A549 (cell line): ENCODE data around the gene VDAC2. TPM values are rescaled to one million over a fixed set of nuclear protein-coding genes. Genes with fewer than 3 reads are reported as not detected.

Experiments
- ATAC-seq, 2 experiments: fragments of 200-7000 bp in 1 of 2; fragments of >200 bp in 1 of 2; cut with Nextera tagmentation in 1 of 2; cut with Tn5 transposase in 1 of 2; 3 replicates each; pipeline versions ENCODE4 v1.8.0 to v1.9.1; 2018 to 2020; ENCODE audit warnings: mild to moderate bottlenecking in 1 of 2, moderate library complexity in 1 of 2
- CTCF ChIA-PET: fragments of 300-600 bp; sonication (Branson Sonifier 250); formaldehyde crosslinking; extraction: SDS; loops from one replicate; lab custom pipeline; 2021; ENCODE audit warnings: antibody characterized with exemption, inconsistent platforms; lab: Yijun Ruan, JAX
- POLR2A ChIA-PET: fragments of 350-600 bp; formaldehyde crosslinking; extraction: SDS; loops from one replicate; lab custom pipeline; 2021; ENCODE audit warnings: antibody characterized with exemption, inconsistent platforms; lab: Yijun Ruan, JAX
- DNase-seq, 2 experiments: peaks; one replicate each; pipeline versions ENCODE4 v3.0.0 to v3.0.0-alpha.2; 2011 to 2016; ENCODE audit warnings: low read depth in 1 of 2, low spot score in 1 of 2
- FAIRE-seq: peaks from 2 replicates; lab custom pipeline; 2011; peaks lifted over from hg19 to GRCh38; lab: Jason Lieb, UNC
- H3K27ac ChIP-seq, 2 experiments: fragments of >200 bp; sonication (Bioruptor Twin); formaldehyde crosslinking; 3 replicates each; pipeline ENCODE4 v1.5.1; 2016 to 2017
- H3K4me1 ChIP-seq: fragments of >200 bp; sonication (Bioruptor Twin); formaldehyde crosslinking; 3 replicates; pipeline ENCODE4 v1.6.1; 2016
- H3K4me2 ChIP-seq: fragments of >200 bp; sonication (Bioruptor Twin); formaldehyde crosslinking; 3 replicates; pipeline ENCODE4 v1.6.1; 2016
- H3K4me3 ChIP-seq: fragments of >200 bp; sonication (Bioruptor Twin); formaldehyde crosslinking; 3 replicates; pipeline ENCODE4 v1.5.1; 2016
- H3K9me3 ChIP-seq: fragments of >200 bp; sonication (Bioruptor Twin); formaldehyde crosslinking; 3 replicates; pipeline ENCODE4 v1.6.1; 2016
- CHD2 ChIP-seq: fragments of 150-350 bp; IDR thresholded peaks from 2 replicates; pipeline ENCODE4 v1.6.1; 2014; ENCODE audit warnings: low read length; ENCODE audit not compliant: partially characterized antibody
- EHMT2 ChIP-seq: fragments of 200-600 bp; sonication (generic); IDR thresholded peaks from 2 replicates; pipeline ENCODE4 v1.6.1; 2016; ENCODE audit warnings: antibody characterized with exemption, low read depth, mild to moderate bottlenecking, moderate library complexity
- EP300 ChIP-seq, 2 experiments: fragments of >200 bp; sonication (Bioruptor Twin); formaldehyde crosslinking; IDR thresholded peaks; 2 replicates in 1 of 2; 3 replicates in 1 of 2; pipeline ENCODE4 v1.6.1; 2016 to 2017
- ESRRA ChIP-seq: fragments of 150-350 bp; IDR thresholded peaks from 2 replicates; pipeline ENCODE4 v1.6.1; 2014; ENCODE audit warnings: mild to moderate bottlenecking, low read length, borderline replicate concordance
- FOSB ChIP-seq: fragments of 250-450 bp; sonication (Bioruptor Pico); IDR thresholded peaks from 2 replicates; pipeline ENCODE4 v1.5.0; 2020; ENCODE audit warnings: mild to moderate bottlenecking, moderate library complexity
- FOXS1 ChIP-seq: fragments of 250-450 bp; sonication (Bioruptor Pico); IDR thresholded peaks from 2 replicates; pipeline ENCODE4 v1.5.0; 2020; ENCODE audit warnings: mild to moderate bottlenecking, moderate library complexity
- KDM1A ChIP-seq: fragments of 200-600 bp; sonication (generic); IDR thresholded peaks from 2 replicates; pipeline ENCODE4 v1.6.1; 2016; ENCODE audit warnings: low read depth, mild to moderate bottlenecking
- RARB ChIP-seq: fragments of 250-450 bp; sonication (Bioruptor Pico); IDR thresholded peaks from 2 replicates; pipeline ENCODE4 v1.8.0; 2021; ENCODE audit warnings: mild to moderate bottlenecking, moderate library complexity
- RFX5 ChIP-seq: fragments of 450-650 bp; IDR thresholded peaks from 2 replicates; pipeline ENCODE4 v1.7.1; 2014; ENCODE audit warnings: antibody characterized with exemption, mild to moderate bottlenecking, moderate library complexity
- RNF2 ChIP-seq: fragments of 200-600 bp; sonication (generic); IDR thresholded peaks from 2 replicates; pipeline ENCODE4 v1.6.1; 2016; ENCODE audit warnings: low read depth, mild to moderate bottlenecking, antibody characterized with exemption, moderate library complexity, borderline replicate concordance
- SREBF2 ChIP-seq: fragments of 450-650 bp; IDR thresholded peaks from 2 replicates; pipeline ENCODE4 v1.6.1; 2014; ENCODE audit warnings: mild to moderate bottlenecking, moderate library complexity
- TP53 ChIP-seq: fragments of 250-450 bp; sonication (Bioruptor Pico); IDR thresholded peaks from 2 replicates; pipeline ENCODE4 v1.5.0; 2021; ENCODE audit warnings: mild to moderate bottlenecking, moderate library complexity
- ZC3H11A ChIP-seq: fragments of 450-650 bp; IDR thresholded peaks from 2 replicates; pipeline ENCODE4 v1.6.1; 2014; ENCODE audit warnings: antibody characterized with exemption, mild to moderate bottlenecking
- ZNF302 ChIP-seq: fragments of 250-450 bp; sonication (Bioruptor Pico); IDR thresholded peaks from 2 replicates; pipeline ENCODE4 v1.9.0; 2021; ENCODE audit warnings: inconsistent platforms, mild to moderate bottlenecking, moderate library complexity
- WGBS: methylation state at CpG from one replicate; pipeline ENCODE4 v1.1.6; 2017; ENCODE audit errors: missing lambda C conversion rate; 5-methylcytosine and 5-hydroxymethylcytosine counted together
- polyA plus RNA-seq, 4 experiments: library from polyadenylated mRNA; depleted of rRNA in 3 of 4; stranded (reverse); fragments of >200 nt; fragmentation: RNase III in 1 of 4; extraction: RNeasy Plus Mini Kit Qiagen cat#74134 plus additional on column Dnase treatment in 1 of 4; gene quantifications; 2 replicates in 3 of 4; 3 replicates in 1 of 4; pipeline ENCODE4 v1.2.3, GENCODE V29; 2011 to 2017
- small RNA-seq, 6 experiments: library from RNA; depleted of rRNA; stranded (forward); fragments of <200 nt; gene quantifications; one replicate each; pipeline ENCODE3, GENCODE V24; 2012
- TF ChIP-seq, protein P1 (sequence below): fragments of 200-600 bp; sonication (generic); IDR thresholded peaks from 2 replicates; pipeline ENCODE4 v1.6.1; 2016; ENCODE audit warnings: antibody characterized with exemption, mild to moderate bottlenecking, moderate library complexity
- TF ChIP-seq, protein P2 (sequence below): fragments of >200 bp; sonication (Bioruptor Twin); formaldehyde crosslinking; IDR thresholded peaks from 2 replicates; pipeline ENCODE4 v1.6.1; 2016

Gene VDAC2
- polyA plus RNA-seq, 2 of the 4 experiments (the other 2 are of a cell fraction) = 273 to 285 TPM

DNA sequence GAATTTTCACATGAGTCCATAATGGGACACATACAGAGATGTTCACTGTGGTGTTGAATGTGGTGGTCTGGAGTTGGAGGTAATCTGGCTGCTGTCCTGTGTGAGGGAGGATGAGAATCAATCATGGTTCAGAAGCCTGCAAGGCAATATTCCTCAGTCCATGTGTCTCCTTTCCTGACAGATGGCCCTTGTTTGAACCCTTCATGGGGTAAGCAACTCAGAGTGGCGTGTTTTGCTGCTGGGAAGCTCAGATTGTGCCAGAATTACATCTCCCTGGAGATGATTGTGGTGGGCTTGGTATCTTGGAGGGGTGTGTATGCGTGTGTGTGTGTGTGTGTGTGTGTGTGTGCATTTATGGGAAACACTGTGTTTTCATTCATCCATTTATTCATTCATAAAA is 69.6 kb downstream of the VDAC2 start:
- H3K4me2 ChIP-seq = no peak overlapping the region
- no peak overlapping the region for H3K4me3 ChIP-seq
- CTCF ChIA-PET = interaction anchor here (0.6 to 1.0 kb wide), 2 partner anchors 11 to 1206 kb away, joined by 3 read pairs; no protein-coding TSS in a partner anchor
- no peak overlapping the region for H3K27ac ChIP-seq
- TF ChIP-seq RARB (CRISPR knock-in tag) (no peak), KDM1A (no peak), CHD2 (no peak), SREBF2 (no peak), ZC3H11A (no peak), EHMT2 (no peak), RNF2 (no peak), EP300 (IDR thresholded peaks at IDR 0.05) (no peak), RFX5 (no peak), FOSB (CRISPR knock-in tag) (no peak), FOXS1 (no peak), TP53 (no peak), ESRRA (no peak), ZNF302 (CRISPR knock-in tag) (no peak)
- TF ChIP-seq, protein P1, sequence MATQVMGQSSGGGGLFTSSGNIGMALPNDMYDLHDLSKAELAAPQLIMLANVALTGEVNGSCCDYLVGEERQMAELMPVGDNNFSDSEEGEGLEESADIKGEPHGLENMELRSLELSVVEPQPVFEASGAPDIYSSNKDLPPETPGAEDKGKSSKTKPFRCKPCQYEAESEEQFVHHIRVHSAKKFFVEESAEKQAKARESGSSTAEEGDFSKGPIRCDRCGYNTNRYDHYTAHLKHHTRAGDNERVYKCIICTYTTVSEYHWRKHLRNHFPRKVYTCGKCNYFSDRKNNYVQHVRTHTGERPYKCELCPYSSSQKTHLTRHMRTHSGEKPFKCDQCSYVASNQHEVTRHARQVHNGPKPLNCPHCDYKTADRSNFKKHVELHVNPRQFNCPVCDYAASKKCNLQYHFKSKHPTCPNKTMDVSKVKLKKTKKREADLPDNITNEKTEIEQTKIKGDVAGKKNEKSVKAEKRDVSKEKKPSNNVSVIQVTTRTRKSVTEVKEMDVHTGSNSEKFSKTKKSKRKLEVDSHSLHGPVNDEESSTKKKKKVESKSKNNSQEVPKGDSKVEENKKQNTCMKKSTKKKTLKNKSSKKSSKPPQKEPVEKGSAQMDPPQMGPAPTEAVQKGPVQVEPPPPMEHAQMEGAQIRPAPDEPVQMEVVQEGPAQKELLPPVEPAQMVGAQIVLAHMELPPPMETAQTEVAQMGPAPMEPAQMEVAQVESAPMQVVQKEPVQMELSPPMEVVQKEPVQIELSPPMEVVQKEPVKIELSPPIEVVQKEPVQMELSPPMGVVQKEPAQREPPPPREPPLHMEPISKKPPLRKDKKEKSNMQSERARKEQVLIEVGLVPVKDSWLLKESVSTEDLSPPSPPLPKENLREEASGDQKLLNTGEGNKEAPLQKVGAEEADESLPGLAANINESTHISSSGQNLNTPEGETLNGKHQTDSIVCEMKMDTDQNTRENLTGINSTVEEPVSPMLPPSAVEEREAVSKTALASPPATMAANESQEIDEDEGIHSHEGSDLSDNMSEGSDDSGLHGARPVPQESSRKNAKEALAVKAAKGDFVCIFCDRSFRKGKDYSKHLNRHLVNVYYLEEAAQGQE = no peak
- TF ChIP-seq, protein P2, sequence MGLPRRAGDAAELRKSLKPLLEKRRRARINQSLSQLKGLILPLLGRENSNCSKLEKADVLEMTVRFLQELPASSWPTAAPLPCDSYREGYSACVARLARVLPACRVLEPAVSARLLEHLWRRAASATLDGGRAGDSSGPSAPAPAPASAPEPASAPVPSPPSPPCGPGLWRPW = no peak
- no peak for FAIRE-seq
- 23% methylated on average over 2 of the region's 2 CpGs for WGBS
- ATAC-seq = no peak
- POLR2A ChIA-PET = no interaction called here
- H3K4me1 ChIP-seq = no peaks in the 10 kb centered on the region
- no peaks in the 10 kb centered on the region for H3K9me3 ChIP-seq
- DNase-seq = no peak

Small RNAs within 50 kb of the gene (small RNA-seq; reads per million reads assigned to genes)
- 0 reads per million in 6 experiments for gene HMGA1P5
- 0 reads per million in 6 experiments for gene RPL39P25

Other genes with a start within 250 kb of the VDAC2 start
- gene SAMD8, start 99.1 kb upstream of the VDAC2 start, polyA plus RNA-seq (2011; rRNA removed) = 27.9 and 33.3 TPM in 2 replicates
- 9.8 to 11.0 TPM (median 10.9 TPM) in 3 replicates for gene SAMD8, start 99.1 kb upstream of the VDAC2 start, polyA plus RNA-seq (2017; fragmentation: RNase III; extraction: RNeasy Plus Mini Kit Qiagen cat#74134 plus additional on column Dnase treatment)
- 9.5 and 9.8 TPM in 2 replicates for gene COMTD1, start 25.2 kb downstream of the VDAC2 start, polyA plus RNA-seq (2011; rRNA removed)
- gene COMTD1, start 25.2 kb downstream of the VDAC2 start, polyA plus RNA-seq (2017; fragmentation: RNase III; extraction: RNeasy Plus Mini Kit Qiagen cat#74134 plus additional on column Dnase treatment) = 31.3 to 35.3 TPM (median 34.2 TPM) in 3 replicates
- 0.54 and 0.71 TPM in 2 replicates for gene ZNF503, start 191.0 kb downstream of the VDAC2 start, polyA plus RNA-seq (2011; rRNA removed)
- 9.5 to 13.1 TPM (median 12.8 TPM) in 3 replicates for gene ZNF503, start 191.0 kb downstream of the VDAC2 start, polyA plus RNA-seq (2017; fragmentation: RNase III; extraction: RNeasy Plus Mini Kit Qiagen cat#74134 plus additional on column Dnase treatment)
- 5.2 and 5.6 TPM in 2 replicates for gene LRMDA, start 220.8 kb downstream of the VDAC2 start, polyA plus RNA-seq (2011; rRNA removed)
- gene LRMDA, start 220.8 kb downstream of the VDAC2 start, polyA plus RNA-seq (2017; fragmentation: RNase III; extraction: RNeasy Plus Mini Kit Qiagen cat#74134 plus additional on column Dnase treatment) = 4.1 to 5.1 TPM (median 4.6 TPM) in 3 replicates